Keratinocyte (primary cell): ENCODE measurements around the gene ZNF563. TPM values are rescaled to one million over a fixed set of nuclear protein-coding genes. Genes with fewer than 3 reads are reported as not detected.
A peak's percentile ranks its signal among the peaks of the same experiment; 100 is the strongest.
"Not testable (repeated sequence)": the region's sequence is repeated elsewhere in the genome, so short reads cannot be mapped to it uniquely, and the experiment has no call there.

Experiments used
- DNase-seq: peaks from one replicate; pipeline ENCODE4 v3.0.0-alpha.2; 2011; ENCODE audit warnings: low read depth, missing footprints, low spot score
- FAIRE-seq: peaks from 2 replicates; lab custom pipeline; 2011; peaks lifted over from hg19 to GRCh38; lab: Jason Lieb, UNC
- H2AFZ ChIP-seq: 2 replicates; pipeline ENCODE4 v1.6.0; 2012; ENCODE audit warnings: low read length, control low read depth, inconsistent platforms; ENCODE audit not compliant: control insufficient read depth
- H3K27ac ChIP-seq: 2 replicates; pipeline ENCODE4 v1.5.1; 2011; ENCODE audit warnings: low read length; ENCODE audit not compliant: control insufficient read depth, insufficient read depth
- H3K27me3 ChIP-seq: 3 replicates; pipeline ENCODE4 v1.6.0; 2011; ENCODE audit warnings: low read length; ENCODE audit not compliant: control insufficient read depth, insufficient read depth; ENCODE audit errors: extremely low read depth
- H3K36me3 ChIP-seq, 2 experiments: 2 replicates in 1 of 2; 3 replicates in 1 of 2; pipeline ENCODE4 v1.5.1; 2011; ENCODE audit warnings: low read length in 2 of 2, mild to moderate bottlenecking in 1 of 2; ENCODE audit not compliant: control insufficient read depth in 2 of 2, insufficient read depth in 2 of 2; ENCODE audit errors: extremely low read depth in 1 of 2
- H3K4me1 ChIP-seq: 3 replicates; pipeline ENCODE4 v1.5.1; 2011; ENCODE audit warnings: low read length; ENCODE audit not compliant: control insufficient read depth, insufficient read depth; ENCODE audit errors: extremely low read depth
- H3K4me2 ChIP-seq: 3 replicates; pipeline ENCODE4 v1.6.0; 2011; ENCODE audit warnings: low read depth, low read length; ENCODE audit not compliant: control insufficient read depth, insufficient read depth; ENCODE audit errors: extremely low read depth
- H3K4me3 ChIP-seq, 3 experiments: fragments of 200-600 bp in 1 of 3; sonication (generic) in 1 of 3; 2 replicates in 2 of 3; 3 replicates in 1 of 3; pipeline ENCODE4 v1.5.1; 2011 to 2016; ENCODE audit warnings: low read length in 3 of 3, mild to moderate bottlenecking in 3 of 3, control low read depth in 2 of 3, inconsistent platforms in 1 of 3, low read depth in 1 of 3, mixed read lengths in 1 of 3, mixed run types in 1 of 3, moderate library complexity in 1 of 3; ENCODE audit not compliant: control insufficient read depth in 2 of 3, insufficient read depth in 2 of 3; ENCODE audit errors: extremely low read depth in 1 of 3
- H3K79me2 ChIP-seq: 2 replicates; pipeline ENCODE4 v1.6.0; 2012; ENCODE audit warnings: low read length; ENCODE audit not compliant: control insufficient read depth, insufficient read depth
- H3K9ac ChIP-seq: 3 replicates; pipeline ENCODE4 v1.6.0; 2011; ENCODE audit warnings: low read length; ENCODE audit not compliant: control insufficient read depth, insufficient read depth; ENCODE audit errors: extremely low read depth
- H3K9me1 ChIP-seq: 3 replicates; pipeline ENCODE4 v1.6.0; 2011; ENCODE audit warnings: low read length; ENCODE audit not compliant: control insufficient read depth, insufficient read depth; ENCODE audit errors: extremely low read depth
- H3K9me3 ChIP-seq: 2 replicates; pipeline ENCODE4 v1.5.1; 2012; ENCODE audit warnings: low read depth, low read length; ENCODE audit not compliant: control insufficient read depth
- H4K20me1 ChIP-seq: 3 replicates; pipeline ENCODE4 v1.6.0; 2011; ENCODE audit warnings: low read length; ENCODE audit not compliant: control insufficient read depth, insufficient read depth; ENCODE audit errors: extremely low read depth
- EZH2 ChIP-seq: IDR thresholded peaks from one replicate; pipeline ENCODE4 v1.6.1; 2012; ENCODE audit warnings: inconsistent platforms, mild to moderate bottlenecking, low read length, moderate library complexity
- dilution Hi-C: fragments of 300-500 bp; cut with MboI; formaldehyde crosslinking; loops from one replicate; pipeline ENCODE4 v1.7.0; 2020; ENCODE audit warnings: low sequenced_read_pairs; ENCODE audit not compliant: extremely low pct_ligation_motif_present
- polyA plus RNA-seq, 5 experiments: library from polyadenylated mRNA; depleted of rRNA in 3 of 5; stranded (reverse) in 3 of 5; stranded (forward) in 1 of 5; unstranded in 1 of 5; fragments of >200 nt; gene quantifications; 1 replicate in 1 of 5; 2 replicates in 3 of 5; 3 replicates in 1 of 5; pipeline versions ENCODE4 v1.2.1 to v1.2.3, GENCODE V29; 2011 to 2012; ENCODE audit warnings: missing spikeins in 2 of 5, low read depth in 1 of 5, low replicate concordance in 1 of 5
- TF ChIP-seq, protein P1 (sequence below), 3 experiments: IDR thresholded peaks in 1 of 3; conservative IDR thresholded peaks in 1 of 3; optimal IDR thresholded peaks in 1 of 3; 2 replicates in 2 of 3; 3 replicates in 1 of 3; pipeline versions ENCODE3 to v1.5.1; 2011; ENCODE audit warnings: low read length in 3 of 3, mild to moderate bottlenecking in 3 of 3, moderate library complexity in 2 of 3, control low read depth in 1 of 3, inconsistent platforms in 1 of 3; ENCODE audit not compliant: insufficient read depth in 2 of 3; ENCODE audit errors: extremely low read depth in 1 of 3

ZNF563 gene
- polyA plus RNA-seq, 1 donor (not counting 4 experiments of a cell fraction or from before 2014, with no cell fraction given), result 4.7 TPM

GRCh38 chr19:12365236-12366162, 32.1 kb upstream of the ZNF563 start, which contains the start of gene ZNF442:
TSS of gene ZNF442 (minus strand) at chr19:12365683. CDS start at chr19:12363631, 2,052 bp downstream.
- TF ChIP-seq, protein P1, sequence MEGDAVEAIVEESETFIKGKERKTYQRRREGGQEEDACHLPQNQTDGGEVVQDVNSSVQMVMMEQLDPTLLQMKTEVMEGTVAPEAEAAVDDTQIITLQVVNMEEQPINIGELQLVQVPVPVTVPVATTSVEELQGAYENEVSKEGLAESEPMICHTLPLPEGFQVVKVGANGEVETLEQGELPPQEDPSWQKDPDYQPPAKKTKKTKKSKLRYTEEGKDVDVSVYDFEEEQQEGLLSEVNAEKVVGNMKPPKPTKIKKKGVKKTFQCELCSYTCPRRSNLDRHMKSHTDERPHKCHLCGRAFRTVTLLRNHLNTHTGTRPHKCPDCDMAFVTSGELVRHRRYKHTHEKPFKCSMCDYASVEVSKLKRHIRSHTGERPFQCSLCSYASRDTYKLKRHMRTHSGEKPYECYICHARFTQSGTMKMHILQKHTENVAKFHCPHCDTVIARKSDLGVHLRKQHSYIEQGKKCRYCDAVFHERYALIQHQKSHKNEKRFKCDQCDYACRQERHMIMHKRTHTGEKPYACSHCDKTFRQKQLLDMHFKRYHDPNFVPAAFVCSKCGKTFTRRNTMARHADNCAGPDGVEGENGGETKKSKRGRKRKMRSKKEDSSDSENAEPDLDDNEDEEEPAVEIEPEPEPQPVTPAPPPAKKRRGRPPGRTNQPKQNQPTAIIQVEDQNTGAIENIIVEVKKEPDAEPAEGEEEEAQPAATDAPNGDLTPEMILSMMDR (optimal IDR thresholded peaks at IDR 0.05 in 1 of 3, IDR thresholded peaks at IDR 0.05 in 1 of 3, conservative IDR thresholded peaks at IDR 0.05 in 1 of 3; ENCODE audit: extremely low read depth in 1 of 3, insufficient read depth in 2 of 3, low read length in 3 of 3), result peak; percentile 47 to 69 (median 61)
- no peak for TF ChIP-seq EZH2
- Histone ChIP-seq H3K9ac (peak within 1 kb of the TSS; percentile 79), H3K4me2 (peak within 1 kb of the TSS; percentile 91), H2AFZ (peak within 1 kb of the TSS; percentile 92), H3K9me1 (no peaks in the 10 kb centered on the region), H3K36me3 (no peaks in the 10 kb centered on the region), H3K27me3 (no peaks in the 10 kb centered on the region), H4K20me1 (no peaks in the 10 kb centered on the region), H3K9me3 (no peaks in the 10 kb centered on the region), H3K27ac (peak within 1 kb of the TSS; percentile 22), H3K4me3 (peak within 1 kb of the TSS; percentile 70 to 83 (median 75)), H3K4me1 (peaks cover 6% of the 10 kb centered on the region), H3K79me2 (no peaks in the 10 kb centered on the region)
- dilution Hi-C loops, result no loop called here
- FAIRE-seq, result no peak
- DNase-seq, result peak; percentile 55

GRCh38 chr19:12364391-12365235, 31.2 kb upstream of the ZNF563 start:
- H3K27me3 ChIP-seq, result no peaks in the 10 kb centered on the region
- peak overlapping the region; percentile 92 for H2AFZ ChIP-seq
- FAIRE-seq, result no peak
- TF ChIP-seq EZH2, result no peak
- TF ChIP-seq, protein P1 (optimal IDR thresholded peaks at IDR 0.05 in 1 of 3, IDR thresholded peaks at IDR 0.05 in 1 of 3, conservative IDR thresholded peaks at IDR 0.05 in 1 of 3; ENCODE audit: extremely low read depth in 1 of 3, insufficient read depth in 2 of 3, low read length in 3 of 3), result no peak
- H3K9ac ChIP-seq, result peak overlapping the region; percentile 79
- no peaks in the 10 kb centered on the region for H3K36me3 ChIP-seq
- no peaks in the 10 kb centered on the region for H4K20me1 ChIP-seq
- H3K9me3 ChIP-seq, result no peaks in the 10 kb centered on the region
- no peaks in the 10 kb centered on the region for H3K9me1 ChIP-seq
- H3K27ac ChIP-seq, result peak overlapping the region; percentile 22
- no peak for DNase-seq
- H3K4me3 ChIP-seq, result peak overlapping the region; percentile 70 to 83 (median 75)
- peaks cover 6% of the 10 kb centered on the region for H3K4me1 ChIP-seq
- dilution Hi-C loops, result no loop called here
- H3K4me2 ChIP-seq, result peak overlapping the region; percentile 91
- no peaks in the 10 kb centered on the region for H3K79me2 ChIP-seq

DNA sequence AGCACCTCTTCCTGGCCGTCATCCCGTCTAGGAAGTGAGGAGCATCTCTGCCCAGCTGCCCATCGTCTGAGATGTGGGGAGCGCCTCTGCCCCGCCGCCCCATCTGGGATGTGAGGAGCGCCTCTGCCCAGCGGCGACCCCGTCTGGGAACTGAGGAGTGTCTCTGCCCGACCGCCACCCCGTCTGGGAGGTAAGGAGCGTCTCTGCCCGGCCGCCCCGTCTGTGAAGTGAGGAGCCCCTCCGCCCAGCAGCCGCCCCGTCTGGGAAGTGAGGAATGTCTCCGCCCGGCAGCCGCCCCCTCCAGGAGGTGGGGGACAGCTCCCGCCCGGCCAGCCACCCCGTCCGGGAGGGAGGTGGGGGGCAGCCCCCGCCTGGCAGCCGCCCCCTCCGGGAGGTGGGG, 28.8 kb upstream of the ZNF563 start:
- H3K79me2 ChIP-seq, H3K36me3 ChIP-seq, H4K20me1 ChIP-seq, H3K27ac ChIP-seq, dilution Hi-C loops, H3K27me3 ChIP-seq, H3K9me3 ChIP-seq, H2AFZ ChIP-seq, DNase-seq, FAIRE-seq, H3K4me1 ChIP-seq, H3K4me2 ChIP-seq, H3K9ac ChIP-seq, H3K9me1 ChIP-seq, H3K4me3 ChIP-seq: not testable (repeated sequence)
